SK-N-MC (cell line): ENCODE results near the gene CCBE1.

Experiments used
- EZH2 ChIP-seq: fragments of 200-600 bp; sonication (generic); IDR thresholded peaks from one replicate; pipeline ENCODE4 v1.6.1; 2017; ENCODE audit warnings: antibody characterized with exemption
- FOXP2 ChIP-seq: optimal IDR thresholded peaks from 2 replicates; pipeline ENCODE3; 2011; ENCODE audit warnings: mild to moderate bottlenecking, moderate library complexity; ENCODE audit not compliant: insufficient read depth; ENCODE audit errors: extremely low read length, control extremely low read depth
- POLR2AphosphoS5 ChIP-seq: IDR thresholded peaks from 2 replicates; pipeline ENCODE4 v1.6.1; 2012; ENCODE audit warnings: mild to moderate bottlenecking, low read depth, low read length, borderline replicate concordance

DNA sequence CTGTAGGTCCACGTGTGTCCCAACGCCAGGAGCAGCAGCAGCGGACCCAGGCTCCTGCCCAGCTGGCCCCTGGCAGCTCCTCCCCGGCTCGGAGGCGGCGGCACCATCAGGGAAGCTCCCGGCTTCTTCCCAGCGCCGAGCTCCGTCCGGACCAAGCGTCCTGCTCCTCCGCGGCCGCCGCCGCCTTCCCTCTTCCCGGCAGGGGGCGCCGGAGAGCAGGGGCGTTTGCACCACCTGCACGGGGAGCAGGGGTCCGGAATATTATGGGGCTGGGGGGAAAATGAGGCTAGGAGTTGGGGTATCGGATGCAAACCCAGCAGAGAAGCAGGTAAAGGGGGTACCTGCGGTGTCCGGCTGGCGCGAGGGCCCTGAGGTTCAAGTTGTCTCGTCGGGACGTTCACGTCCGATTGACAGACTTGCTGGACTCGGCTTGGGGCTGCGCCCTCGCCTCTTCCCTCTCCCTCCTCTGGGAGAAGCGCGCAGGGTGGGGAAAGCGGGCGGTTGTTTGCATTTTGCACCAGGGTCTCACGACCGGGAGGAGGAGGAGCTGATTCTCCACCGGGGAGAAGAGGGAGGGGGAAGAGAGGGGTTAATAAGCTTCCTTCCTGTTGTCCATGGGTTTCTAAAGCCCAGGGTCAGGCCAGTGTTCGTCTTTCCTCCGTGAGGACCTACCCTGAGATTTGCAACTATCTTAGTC, at the start of gene CCBE1:
- no peak for TF ChIP-seq POLR2AphosphoS5
- no peak for TF ChIP-seq EZH2
- no peak for TF ChIP-seq FOXP2
